GM19463 (cell line): ENCODE data around the gene ACOT7.

Experiments used
- ATAC-seq: cut with Tn5 transposase; IDR thresholded peaks from one replicate; pipeline ENCODE4 v1.9.1; 2021; ENCODE audit warnings: mild to moderate bottlenecking, moderate library complexity; ENCODE audit not compliant: unreplicated experiment

The ACOT7 gene

GRCh38 chr1:6294080-6294889, 99.3 kb downstream of the ACOT7 start:
- no peak for ATAC-seq

GRCh38 chr1:6292102-6292501, 101.5 kb downstream of the ACOT7 start:
- ATAC-seq, result no peak

GRCh38 chr1:6288665-6289064, 104.9 kb downstream of the ACOT7 start:
- ATAC-seq, result no peak

GRCh38 chr1:6288026-6288425, 105.5 kb downstream of the ACOT7 start:
- no peak for ATAC-seq

- ATAC-seq, result no peak
Measured at GRCh38 chr1:6287431-6287886, 106.1 kb downstream of the ACOT7 start.

GRCh38 chr1:6287029-6287428, 106.5 kb downstream of the ACOT7 start:
- ATAC-seq, result no peak

GRCh38 chr1:6286266-6286665, 107.3 kb downstream of the ACOT7 start:
- no peak for ATAC-seq

- ATAC-seq, result no peak
Measured at GRCh38 chr1:6285336-6285735, 108.2 kb downstream of the ACOT7 start.

- ATAC-seq, result no peak
Measured at GRCh38 chr1:6282577-6283270, 110.8 kb downstream of the ACOT7 start.

GRCh38 chr1:6281511-6282402, 111.8 kb downstream of the ACOT7 start:
- ATAC-seq, result no peak

GRCh38 chr1:6280761-6281451, 112.7 kb downstream of the ACOT7 start:
- no peak for ATAC-seq

GRCh38 chr1:6279613-6280383, 113.8 kb downstream of the ACOT7 start:
- ATAC-seq, result no peak

GRCh38 chr1:6279066-6279465, 114.5 kb downstream of the ACOT7 start:
- ATAC-seq, result no peak

GRCh38 chr1:6278263-6278662, 115.3 kb downstream of the ACOT7 start:
- no peak for ATAC-seq

GRCh38 chr1:6276811-6277555, 116.6 kb downstream of the ACOT7 start:
- no peak for ATAC-seq

- no peak for ATAC-seq
Measured at GRCh38 chr1:6275826-6276782, 117.5 kb downstream of the ACOT7 start.

GRCh38 chr1:6274622-6275139, 118.9 kb downstream of the ACOT7 start:
- no peak for ATAC-seq

GRCh38 chr1:6274102-6274501, 119.5 kb downstream of the ACOT7 start:
- ATAC-seq, result no peak
